Activated CD8-positive, alpha-beta memory T cell treated with anti-CD3 and anti-CD28 coated beads, Interleukin-2, amount 10 ng/mL, durations not matched to agents 7 days and 5 days (primary cell): ENCODE results near the gene NLGN1. TPM values are rescaled to one million over a fixed set of nuclear protein-coding genes. Genes with fewer than 3 reads are reported as not detected.

ENCODE experiments used
- ATAC-seq: fragments of 150-1000 bp; cut with Tn5 transposase; one replicate; pipeline ENCODE4 v1.10.0; 2021; ENCODE audit warnings: moderate library complexity
- CTCF ChIA-PET: fragments of 350-600 bp; sonication (Branson Sonifier 250); formaldehyde crosslinking; loops from one replicate; lab custom pipeline; 2021; ENCODE audit warnings: antibody characterized with exemption; lab: Charles Lee
- DNase-seq: peaks from one replicate; pipeline ENCODE4 v3.0.0-alpha.2; 2020
- H3K27ac Mint-ChIP-seq: one replicate; pipeline ENCODE4 v1.8.0; 2021; ENCODE audit warnings: mild to moderate bottlenecking, mixed read lengths
- H3K27me3 Mint-ChIP-seq: one replicate; pipeline ENCODE4 v1.8.0; 2021; ENCODE audit warnings: mixed read lengths
- H3K36me3 Mint-ChIP-seq: one replicate; pipeline ENCODE4 v1.8.0; 2021; ENCODE audit warnings: mild to moderate bottlenecking, mixed read lengths
- H3K4me1 Mint-ChIP-seq: one replicate; pipeline ENCODE4 v1.8.0; 2021; ENCODE audit warnings: mixed read lengths
- H3K4me3 Mint-ChIP-seq: one replicate; pipeline ENCODE4 v1.8.0; 2021; ENCODE audit warnings: mild to moderate bottlenecking, moderate library complexity, mixed read lengths
- H3K9me3 Mint-ChIP-seq: one replicate; pipeline ENCODE4 v1.8.0; 2022; ENCODE audit warnings: low read depth, mixed read lengths
- total RNA-seq, 2 experiments: library from RNA; stranded (reverse); gene quantifications; one replicate each; pipeline ENCODE4 v1.2.3, GENCODE V29; 2021

The NLGN1 gene
- total RNA-seq, 2 experiments from 2014 or later: not detected

DNA sequence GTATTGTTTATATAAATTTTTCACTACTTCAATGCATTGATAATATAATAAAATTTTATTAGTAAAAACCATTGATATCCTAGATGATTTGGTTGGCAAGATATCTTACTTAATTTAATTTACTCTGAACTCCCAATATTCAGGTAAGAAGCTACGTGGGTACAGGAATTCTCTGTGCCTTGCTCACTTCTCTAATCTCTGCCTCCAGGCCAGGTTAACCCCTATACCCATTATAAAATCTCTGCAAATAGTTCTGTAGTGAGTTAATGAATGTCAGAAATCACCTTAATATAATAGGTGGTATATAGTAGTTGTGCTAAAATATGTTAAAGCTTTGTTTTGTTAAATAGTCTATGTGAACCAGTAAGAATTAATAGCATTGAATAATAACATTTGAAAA lies 465.2 kb downstream of the NLGN1 start:
- Mint-ChIP-seq H3K9me3 (no peaks in the 10 kb centered on the region), H3K27me3 (no peaks in the 10 kb centered on the region), H3K4me3 (no peak overlapping the region), H3K36me3 (no peaks in the 10 kb centered on the region), H3K27ac (no peak overlapping the region), H3K4me1 (no peaks in the 10 kb centered on the region)
- no peak for ATAC-seq
- DNase-seq: no peak
- CTCF ChIA-PET: no interaction called here

DNA sequence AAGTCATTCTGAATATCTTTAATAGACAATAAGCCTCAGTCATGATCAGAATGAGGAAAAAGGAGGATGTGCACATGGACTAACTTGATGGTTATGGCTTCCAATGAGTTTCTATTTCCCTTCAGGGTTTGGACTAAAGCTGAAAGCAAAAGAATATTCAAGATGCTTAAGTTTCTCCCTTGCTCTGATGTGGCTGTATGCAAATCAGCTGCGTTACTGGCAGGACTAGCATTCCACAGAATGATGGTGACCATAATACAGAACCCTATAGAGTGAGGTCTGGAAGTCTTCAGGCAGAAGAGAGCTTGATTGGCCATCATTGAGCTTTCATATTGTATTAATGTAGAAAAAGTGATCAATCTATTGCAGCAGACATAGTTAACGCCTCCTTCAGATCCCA lies 466.0 kb downstream of the NLGN1 start:
- no peak overlapping the region for H3K4me3 Mint-ChIP-seq
- no peaks in the 10 kb centered on the region for H3K4me1 Mint-ChIP-seq
- CTCF ChIA-PET: no interaction called here
- no peak for DNase-seq
- H3K27me3 Mint-ChIP-seq: no peaks in the 10 kb centered on the region
- ATAC-seq: no peak
- no peak overlapping the region for H3K27ac Mint-ChIP-seq
- H3K36me3 Mint-ChIP-seq: no peaks in the 10 kb centered on the region
- no peaks in the 10 kb centered on the region for H3K9me3 Mint-ChIP-seq

DNA sequence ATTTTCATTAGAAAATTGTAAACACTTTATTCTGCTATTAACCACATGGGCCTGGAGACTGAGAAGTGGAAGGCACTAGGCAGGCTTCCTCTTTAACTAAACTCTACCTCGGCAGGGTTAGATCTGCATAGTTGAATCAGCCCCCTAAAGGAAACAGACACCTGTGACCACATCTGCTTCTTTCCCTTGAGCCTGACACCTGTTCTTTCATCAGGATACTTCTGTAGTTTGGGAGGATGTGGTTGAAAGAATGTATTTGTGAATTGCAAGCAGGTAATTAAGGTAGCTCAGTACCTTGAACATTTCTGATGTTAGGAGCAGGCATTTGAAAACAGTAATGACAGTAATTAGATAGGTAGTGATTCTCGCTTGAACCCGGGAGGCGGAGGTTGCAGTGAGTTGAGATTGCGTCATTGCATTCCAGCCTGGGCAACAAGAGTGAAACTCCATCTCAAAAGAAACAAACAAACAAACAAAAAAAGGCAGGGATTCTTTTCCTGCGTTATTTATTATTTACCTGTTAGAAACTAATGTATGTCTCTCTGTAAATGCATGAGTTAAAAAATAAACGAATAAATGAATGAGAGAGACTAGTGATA lies 468.5 kb downstream of the NLGN1 start:
- DNase-seq (no peak), ATAC-seq (no peak)
- no peaks in the 10 kb centered on the region for H3K27me3 Mint-ChIP-seq
- CTCF ChIA-PET: no interaction called here
- no peaks in the 10 kb centered on the region for H3K4me1 Mint-ChIP-seq
- no peak overlapping the region for H3K27ac Mint-ChIP-seq
- no peak overlapping the region for H3K4me3 Mint-ChIP-seq
- H3K36me3 Mint-ChIP-seq: no peaks in the 10 kb centered on the region
- H3K9me3 Mint-ChIP-seq: no peaks in the 10 kb centered on the region

DNA sequence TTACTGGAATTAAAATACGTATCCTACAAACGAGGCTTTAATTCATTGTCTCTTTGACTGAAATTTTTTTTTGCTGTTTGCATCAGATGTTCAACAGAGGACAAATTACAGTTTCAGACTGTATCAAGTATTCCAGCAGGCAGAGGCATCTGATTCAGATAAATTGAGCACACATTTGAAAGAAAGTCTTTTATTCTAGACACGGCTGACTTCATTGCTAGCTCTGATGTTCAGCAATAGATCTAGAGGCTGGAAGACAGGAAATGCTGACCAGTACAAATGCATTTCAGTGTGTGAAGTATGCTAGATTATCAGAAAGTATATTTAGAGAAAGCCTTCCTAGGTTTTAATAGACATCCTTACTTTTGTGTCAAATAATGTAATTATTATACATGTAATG lies 472.2 kb downstream of the NLGN1 start:
- ATAC-seq (no peak), DNase-seq (no peak)
- Mint-ChIP-seq H3K27ac (no peak overlapping the region), H3K4me1 (no peaks in the 10 kb centered on the region), H3K36me3 (no peaks in the 10 kb centered on the region), H3K27me3 (no peaks in the 10 kb centered on the region), H3K9me3 (no peaks in the 10 kb centered on the region), H3K4me3 (no peak overlapping the region)
- CTCF ChIA-PET: no interaction called here

DNA sequence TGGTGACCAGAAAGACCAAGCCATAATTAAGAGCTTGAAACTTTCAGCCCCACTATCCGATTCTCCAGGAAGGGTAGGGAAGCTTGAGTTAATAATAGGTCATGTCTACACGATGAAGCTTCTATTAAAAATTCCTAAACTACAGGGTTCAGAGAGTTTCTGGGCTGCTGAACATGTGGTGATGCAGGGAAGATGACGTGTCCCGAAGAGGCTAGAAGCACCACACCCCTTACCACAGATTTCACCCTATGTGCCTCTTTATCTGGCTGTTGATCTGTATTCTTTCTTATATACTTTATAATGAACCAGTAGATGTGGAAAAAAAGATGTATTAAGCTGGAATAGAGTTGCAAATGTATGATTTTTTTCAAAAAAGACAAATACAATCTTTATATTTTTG lies 473.4 kb downstream of the NLGN1 start:
- H3K4me3 Mint-ChIP-seq: no peak overlapping the region

DNA sequence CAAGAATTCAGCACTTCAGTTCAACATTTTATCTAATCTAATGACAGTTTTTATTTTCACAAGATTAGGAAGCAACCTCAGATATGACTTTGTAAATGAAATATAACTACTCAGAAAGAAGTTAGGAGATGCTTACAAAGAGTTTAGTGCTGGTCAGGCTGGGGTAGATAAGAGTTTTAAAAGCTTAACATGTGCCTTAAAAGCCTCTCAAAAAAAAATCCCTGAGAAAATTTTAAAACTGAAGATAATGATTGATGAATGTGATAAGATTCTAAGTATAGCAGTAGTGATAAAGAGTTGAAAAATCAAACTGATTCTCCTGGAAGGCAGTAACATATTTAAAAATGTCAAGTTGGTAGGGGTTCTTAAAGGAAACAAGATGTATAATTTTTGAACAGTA lies 478.2 kb downstream of the NLGN1 start:
- Mint-ChIP-seq H3K36me3 (no peaks in the 10 kb centered on the region), H3K27me3 (no peaks in the 10 kb centered on the region), H3K9me3 (no peaks in the 10 kb centered on the region), H3K27ac (no peak overlapping the region), H3K4me3 (no peak overlapping the region), H3K4me1 (no peaks in the 10 kb centered on the region)
- ATAC-seq (no peak), DNase-seq (no peak)
- CTCF ChIA-PET: no interaction called here

More for the DNA sequence above, 473.4 kb downstream of the NLGN1 start:
- CTCF ChIA-PET: no interaction called here
- Mint-ChIP-seq H3K36me3 (no peaks in the 10 kb centered on the region), H3K27ac (no peak overlapping the region), H3K27me3 (no peaks in the 10 kb centered on the region), H3K9me3 (no peaks in the 10 kb centered on the region), H3K4me1 (no peaks in the 10 kb centered on the region)
- ATAC-seq (no peak), DNase-seq (no peak)

DNA sequence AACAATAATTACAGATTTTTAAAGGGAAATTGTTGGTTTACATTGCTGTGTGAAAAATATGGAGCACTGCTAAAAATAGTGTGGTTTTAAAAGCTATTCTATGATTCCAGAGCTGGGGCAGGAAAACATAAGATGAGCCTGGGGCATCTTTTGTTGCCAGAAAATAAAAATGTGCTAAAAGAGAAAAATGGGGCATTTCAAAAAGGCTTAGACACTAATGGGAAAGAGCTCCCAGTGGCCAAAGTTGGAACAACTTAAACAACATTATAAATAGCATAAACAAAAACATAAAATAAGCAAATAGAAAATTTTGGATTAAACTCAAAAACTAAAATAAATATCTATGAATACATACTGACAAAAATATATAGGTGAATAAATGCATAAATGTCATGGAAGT lies 478.9 kb downstream of the NLGN1 start:
- Mint-ChIP-seq H3K9me3 (peaks cover under 1% of the 10 kb centered on the region), H3K4me1 (no peaks in the 10 kb centered on the region), H3K36me3 (no peaks in the 10 kb centered on the region), H3K27ac (no peak overlapping the region), H3K27me3 (no peaks in the 10 kb centered on the region), H3K4me3 (no peak overlapping the region)
- DNase-seq (no peak), ATAC-seq (no peak)
- CTCF ChIA-PET: no interaction called here

DNA sequence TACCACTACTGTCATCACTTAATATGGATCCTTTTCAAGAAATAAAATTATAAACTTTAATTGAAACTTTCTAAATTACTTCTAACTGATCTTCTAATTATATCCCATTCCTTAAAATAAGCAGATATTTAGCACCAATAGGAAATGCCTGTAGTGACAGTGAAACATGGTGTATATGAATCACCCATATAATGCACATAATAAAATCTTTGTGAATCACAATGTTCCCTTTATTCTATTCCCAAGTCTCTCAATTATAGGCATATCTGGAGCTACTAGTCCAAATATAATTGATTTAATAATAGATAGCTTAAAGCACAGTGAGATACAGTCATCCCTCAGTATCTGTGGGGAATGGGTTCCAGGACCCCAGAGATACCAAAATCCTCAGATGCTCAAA lies 490.3 kb downstream of the NLGN1 start:
- Mint-ChIP-seq H3K4me3 (no peak overlapping the region), H3K9me3 (peaks cover 3% of the 10 kb centered on the region), H3K27me3 (no peaks in the 10 kb centered on the region), H3K27ac (no peak overlapping the region), H3K36me3 (no peaks in the 10 kb centered on the region), H3K4me1 (no peaks in the 10 kb centered on the region)
- no peak for ATAC-seq
- CTCF ChIA-PET: no interaction called here
- DNase-seq: no peak

DNA sequence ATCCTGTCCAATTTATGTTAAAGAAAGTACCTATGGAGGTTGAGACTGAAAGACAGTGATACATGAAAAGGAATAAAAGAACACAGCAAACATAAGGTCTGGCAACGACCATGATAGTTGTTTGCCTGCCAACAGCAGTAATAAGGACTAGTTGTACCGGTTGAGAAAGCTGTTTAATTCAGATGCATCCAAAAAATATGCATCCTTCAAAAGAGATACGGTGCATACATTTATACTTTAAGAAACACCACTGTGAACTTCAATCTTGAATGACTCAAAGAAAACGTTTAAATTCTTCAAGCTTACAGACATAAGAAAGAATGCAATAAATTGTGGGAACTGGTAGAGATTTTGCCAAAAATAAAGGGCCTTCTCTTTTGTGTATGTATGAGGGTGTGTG lies 492.1 kb downstream of the NLGN1 start:
- Mint-ChIP-seq H3K36me3 (no peaks in the 10 kb centered on the region), H3K4me1 (no peaks in the 10 kb centered on the region), H3K4me3 (no peak overlapping the region), H3K27me3 (no peaks in the 10 kb centered on the region), H3K27ac (no peak overlapping the region), H3K9me3 (peaks cover 5% of the 10 kb centered on the region)
- ATAC-seq (no peak), DNase-seq (no peak)
- CTCF ChIA-PET: no interaction called here

DNA sequence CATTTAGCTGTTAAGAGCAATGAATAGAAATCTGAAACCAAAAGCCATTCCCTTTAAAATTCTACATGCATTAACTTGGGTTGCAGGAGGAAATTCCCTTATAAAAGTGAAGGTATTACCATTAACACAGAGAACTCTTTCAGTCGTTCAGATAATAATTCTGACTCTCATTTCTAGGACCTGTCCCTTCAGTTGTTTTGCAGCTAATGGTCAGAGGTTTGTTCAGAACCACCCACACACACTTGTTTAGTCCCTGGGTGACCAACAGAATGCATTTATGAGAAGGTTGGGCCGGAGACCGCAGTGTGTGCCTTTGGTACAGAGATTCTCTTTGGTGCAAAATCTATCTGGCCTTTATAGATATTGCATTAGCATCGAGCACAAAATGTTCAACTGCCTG lies 492.5 kb downstream of the NLGN1 start:
- Mint-ChIP-seq H3K36me3 (no peaks in the 10 kb centered on the region), H3K27ac (no peak overlapping the region), H3K9me3 (peaks cover 5% of the 10 kb centered on the region), H3K4me3 (no peak overlapping the region), H3K27me3 (no peaks in the 10 kb centered on the region), H3K4me1 (no peaks in the 10 kb centered on the region)
- DNase-seq (no peak), ATAC-seq (no peak)
- CTCF ChIA-PET: no interaction called here

DNA sequence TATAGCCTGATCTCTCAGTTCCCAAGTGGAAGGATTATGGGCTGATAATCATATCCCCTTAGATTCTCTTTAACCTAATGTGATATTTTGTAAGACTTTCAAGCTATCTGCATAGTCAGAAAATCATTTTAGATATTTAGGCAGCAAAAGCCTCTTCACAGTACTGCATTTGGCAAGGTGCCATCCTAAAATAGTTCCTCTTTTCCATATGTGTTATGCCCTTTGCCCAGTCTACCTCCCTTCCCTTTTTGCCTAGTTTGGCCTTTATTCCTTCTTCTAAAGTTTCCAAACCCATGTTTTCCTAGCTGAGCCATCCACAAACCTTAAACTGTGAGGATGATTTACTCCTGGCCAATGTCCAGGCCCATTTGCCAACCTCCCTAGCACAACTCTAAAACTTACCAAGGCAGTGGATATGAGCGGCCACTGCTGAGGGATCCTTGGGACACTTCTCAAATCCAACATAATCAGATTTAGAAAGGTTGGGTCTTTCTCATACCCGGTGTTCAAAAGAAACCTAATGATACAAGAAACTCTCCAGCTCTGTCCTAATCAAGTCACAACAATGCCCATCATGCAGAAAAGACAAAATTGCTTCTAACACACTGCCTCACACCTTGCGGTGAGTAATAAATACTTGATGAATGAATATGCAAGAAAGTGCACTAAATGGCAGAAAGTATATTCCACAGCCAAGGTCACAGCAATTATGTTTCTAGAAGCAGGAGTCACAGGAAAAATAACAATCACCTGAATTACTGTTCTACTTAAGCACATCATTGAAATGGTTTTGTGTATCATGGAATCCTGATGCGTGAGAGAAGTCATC lies 493.9 kb downstream of the NLGN1 start:
- no peaks in the 10 kb centered on the region for H3K27me3 Mint-ChIP-seq
- H3K4me3 Mint-ChIP-seq: no peak overlapping the region
- CTCF ChIA-PET: no interaction called here

DNA sequence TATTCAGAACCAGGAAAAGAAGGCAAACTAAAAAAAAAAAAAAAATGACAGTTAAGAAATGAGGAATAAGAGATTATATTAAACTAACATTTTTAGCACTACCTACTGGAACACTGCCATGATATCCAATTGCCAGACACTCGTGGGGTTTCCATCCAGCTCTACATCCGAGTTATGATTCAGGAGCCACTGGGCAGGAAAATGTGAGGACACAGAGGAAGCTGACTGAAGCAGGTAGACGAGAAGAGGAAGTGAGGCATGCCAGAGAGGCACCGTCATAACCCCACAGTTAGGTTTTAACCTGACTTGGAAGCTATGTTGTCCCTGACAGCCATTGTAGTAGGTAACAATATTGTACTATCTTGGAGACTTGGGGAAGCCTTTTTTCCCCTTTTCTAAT lies 495.0 kb downstream of the NLGN1 start:
- Mint-ChIP-seq H3K27me3 (no peaks in the 10 kb centered on the region), H3K4me1 (no peaks in the 10 kb centered on the region), H3K27ac (no peak overlapping the region), H3K9me3 (peaks cover 7% of the 10 kb centered on the region), H3K36me3 (no peaks in the 10 kb centered on the region), H3K4me3 (no peak overlapping the region)
- CTCF ChIA-PET: no interaction called here
- ATAC-seq (no peak), DNase-seq (no peak)

More for the DNA sequence above, 493.9 kb downstream of the NLGN1 start:
- ATAC-seq (no peak), DNase-seq (no peak)
- peaks cover 5% of the 10 kb centered on the region for H3K9me3 Mint-ChIP-seq
- no peak overlapping the region for H3K27ac Mint-ChIP-seq
- no peaks in the 10 kb centered on the region for H3K4me1 Mint-ChIP-seq
- no peaks in the 10 kb centered on the region for H3K36me3 Mint-ChIP-seq

DNA sequence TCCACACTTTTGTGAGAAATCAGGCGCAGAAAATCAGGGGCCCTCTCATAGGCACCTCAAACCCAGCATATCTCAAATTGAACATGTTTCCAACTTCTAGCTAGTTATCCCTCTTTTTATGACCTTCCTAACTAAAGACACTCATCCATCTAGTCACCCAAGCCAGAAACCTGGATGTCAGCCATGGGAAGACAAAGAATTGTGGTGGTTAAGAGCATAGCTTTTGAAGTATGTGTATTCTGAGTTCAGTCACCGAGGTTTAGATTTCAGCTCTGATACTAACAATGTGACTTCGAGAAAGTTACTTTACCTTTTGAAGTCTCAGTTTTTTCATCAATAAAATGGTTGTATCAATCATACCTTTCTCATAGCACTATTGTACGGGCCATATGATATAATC lies 495.5 kb downstream of the NLGN1 start:
- ATAC-seq: no peak
- no peak overlapping the region for H3K27ac Mint-ChIP-seq
- no peaks in the 10 kb centered on the region for H3K27me3 Mint-ChIP-seq

DNA sequence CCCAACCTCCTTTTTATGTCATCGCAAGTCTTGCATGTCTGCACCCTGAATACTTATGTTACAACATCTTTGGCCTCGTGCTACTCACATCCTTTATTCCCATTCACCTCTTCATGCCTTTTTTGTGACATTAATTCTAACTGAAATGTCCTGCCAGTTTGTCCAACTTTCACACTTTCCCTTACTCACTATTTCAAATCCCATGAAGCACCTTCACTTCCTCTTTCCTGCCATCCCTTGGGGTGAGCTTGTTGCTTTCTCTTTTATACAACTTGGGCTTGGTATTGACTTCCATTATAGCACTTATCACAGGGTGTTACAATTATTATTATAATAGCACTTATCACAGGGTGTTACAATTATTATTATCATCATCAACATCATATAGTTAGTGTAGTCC lies 496.3 kb downstream of the NLGN1 start:
- DNase-seq (no peak), ATAC-seq (no peak)
- H3K9me3 Mint-ChIP-seq: peaks cover 7% of the 10 kb centered on the region
- H3K27ac Mint-ChIP-seq: no peak overlapping the region
- H3K4me1 Mint-ChIP-seq: no peaks in the 10 kb centered on the region
- no peaks in the 10 kb centered on the region for H3K27me3 Mint-ChIP-seq
- no peaks in the 10 kb centered on the region for H3K36me3 Mint-ChIP-seq
- no peak overlapping the region for H3K4me3 Mint-ChIP-seq
- CTCF ChIA-PET: no interaction called here

More for the DNA sequence above, 495.5 kb downstream of the NLGN1 start:
- CTCF ChIA-PET: no interaction called here
- no peaks in the 10 kb centered on the region for H3K4me1 Mint-ChIP-seq
- H3K36me3 Mint-ChIP-seq: no peaks in the 10 kb centered on the region
- DNase-seq: no peak
- peaks cover 7% of the 10 kb centered on the region for H3K9me3 Mint-ChIP-seq
- H3K4me3 Mint-ChIP-seq: no peak overlapping the region
